ENCODE results near the gene AKAP13. TPM values are rescaled to one million over a fixed set of nuclear protein-coding genes. Genes with fewer than 3 reads are reported as not detected.

The AKAP13 gene
- total RNA-seq, 1 experiment from 2014 or later: 47.3 TPM

GRCh38 chr15:85547386-85547785 lies 167.0 kb downstream of the AKAP13 start:
- Histone ChIP-seq H3K4me1 (ENCODE audit: insufficient read depth, low read length) (no peaks in the 10 kb centered on the region; the same call in 1 of the 2 replicates), H3K23ac (ENCODE audit: insufficient read length, low read depth, low read length) (no peak overlapping the region), H4K8ac (replicated peaks; ENCODE audit: insufficient read length, low read depth, low read length) (no peak overlapping the region), H2BK120ac (ENCODE audit: low read depth, low read length, poor library complexity, severe bottlenecking) (no peak overlapping the region), H2BK12ac (ENCODE audit: insufficient read length, low read depth, low read length) (no peak overlapping the region), H3T11ph (ENCODE audit: low read length) (no peak overlapping the region), H2BK20ac (ENCODE audit: low read depth, low read length, poor library complexity, severe bottlenecking) (no peak overlapping the region), H3K79me1 (ENCODE audit: insufficient read depth, low read depth, low read length, poor library complexity, severe bottlenecking) (no peaks in the 10 kb centered on the region), H2BK5ac (ENCODE audit: insufficient read length, low read length) (no peak overlapping the region), H3K4me2 (ENCODE audit: insufficient read depth, insufficient read length, low read length) (no peak overlapping the region), H3K79me2 (ENCODE audit: insufficient read depth, low read length) (no peaks in the 10 kb centered on the region), H3K27me3 (ENCODE audit: insufficient read depth, low read length) (no peaks in the 10 kb centered on the region; the same call in 1 of the 2 replicates), H3K9ac (ENCODE audit: extremely low read depth, insufficient read length, low read length) (no peak overlapping the region), H3K9me3 (ENCODE audit: control insufficient read depth, low read depth, low read length) (no peaks in the 10 kb centered on the region), H3K56ac (ENCODE audit: insufficient read length, low read depth, low read length) (no peak overlapping the region), H3K4ac (ENCODE audit: low read depth, low read length) (no peak overlapping the region), H3K18ac (ENCODE audit: insufficient read length, low read depth, low read length) (no peak overlapping the region), H4K5ac (ENCODE audit: insufficient read length, low read depth, low read length) (no peak overlapping the region), H2AFZ (ENCODE audit: low read length) (no peak overlapping the region), H2AK5ac (ENCODE audit: insufficient read length, low read length) (no peak overlapping the region), H4K20me1 (ENCODE audit: control insufficient read depth, insufficient read depth, insufficient read length) (peaks cover 2% of the 10 kb centered on the region), H4K91ac (ENCODE audit: insufficient read length, low read depth, low read length) (no peak overlapping the region), H3K23me2 (ENCODE audit: insufficient read length, low read depth, low read length, poor library complexity, severe bottlenecking) (no peaks in the 10 kb centered on the region), H2BK15ac (ENCODE audit: low read depth, low read length) (no peak overlapping the region), H3K27ac (ENCODE audit: insufficient read length, low read depth, low read length) (no peak overlapping the region), H3K14ac (ENCODE audit: insufficient read depth, low read length) (no peak overlapping the region)
- no peak for TF ChIP-seq CTCF (conservative IDR thresholded peaks at IDR 0.05)
- no peak overlapping the region for H3K4me3 Mint-ChIP-seq
- H3K27me3 Mint-ChIP-seq (ENCODE audit: low read depth): no peaks in the 10 kb centered on the region
- H3K4me1 Mint-ChIP-seq: peaks cover 7 to 16% of the 10 kb centered on the region in 2 experiments
- DNase-seq: no peak
- no peaks in the 10 kb centered on the region for H3K9me3 Mint-ChIP-seq
- H3K27ac Mint-ChIP-seq: no peak overlapping the region
- peaks cover 3 to 19% (median 4%) of the 10 kb centered on the region in 3 experiments; a peak in 6 of 7 replicates for H3K36me3 Mint-ChIP-seq (ENCODE audit: insufficient read depth in 1 of 3, low read depth in 3 of 3)
- no CpG with 5 or more reads among the region's 1 CpG for WGBS (ENCODE audit: extremely low coverage, insufficient read length, low lambda C conversion rate)
